HepG2 (cell line): ENCODE data around the gene DYRK1B. TPM values are rescaled to one million over a fixed set of nuclear protein-coding genes. Genes with fewer than 3 reads are reported as not detected.
A peak's percentile ranks its signal among the peaks of the same experiment; 100 is the strongest.

ENCODE experiments used
- ATAC-seq: fragments of 200-7000 bp; cut with Tn5 transposase; 3 replicates; pipeline ENCODE4 v1.9.1; 2020; ENCODE audit warnings: mild to moderate bottlenecking, moderate library complexity
- BruUV-seq: library from RNA; stranded (reverse); fragments of 400-500 nt; replicated peaks from 2 replicates; lab custom pipeline; 2021; lab: Mats Ljungman, UMichigan
- CTCF ChIA-PET: fragments of 300-600 bp; formaldehyde crosslinking; extraction: SDS; loops from one replicate; lab custom pipeline; 2021; ENCODE audit warnings: low total read pairs, inconsistent platforms, low intra/inter-chr PET ratio; lab: Yijun Ruan, JAX
- POLR2A ChIA-PET: fragments of 350-600 bp; sonication (Branson Sonifier 250); formaldehyde crosslinking; loops from one replicate; lab custom pipeline; 2020; ENCODE audit warnings: antibody characterized with exemption, inconsistent platforms; lab: Yijun Ruan, JAX
- DNase-seq: peaks from one replicate; pipeline ENCODE4 v3.0.0-alpha.2; 2015; ENCODE audit warnings: low spot score
- FAIRE-seq: peaks from 3 replicates; lab custom pipeline; 2011; peaks lifted over from hg19 to GRCh38; lab: Jason Lieb, UNC
- H2AFZ ChIP-seq: one replicate; pipeline ENCODE4 v1.6.1; 2011; ENCODE audit warnings: low read length, inconsistent platforms
- H3K27ac ChIP-seq: fragments of 300-600 bp; 3 replicates; pipeline ENCODE4 v1.8.0; 2011; ENCODE audit warnings: mixed run types, mild to moderate bottlenecking, mixed read lengths, low read length, inconsistent platforms; ENCODE audit not compliant: insufficient read depth; ENCODE audit errors: extremely low read length
- H3K27me3 ChIP-seq, 2 experiments: fragments of 200-600 bp in 1 of 2; 2 replicates in 1 of 2; 3 replicates in 1 of 2; pipeline versions ENCODE4 v1.6.0 to v1.8.0; 2011; ENCODE audit warnings: low read length in 2 of 2, mild to moderate bottlenecking in 2 of 2, moderate library complexity in 2 of 2, inconsistent platforms in 1 of 2; ENCODE audit not compliant: insufficient read depth in 2 of 2, control insufficient read depth in 1 of 2
- H3K36me3 ChIP-seq, 2 experiments: fragments of 200-600 bp in 1 of 2; replicated peaks in 1 of 2; 2 replicates in 1 of 2; 3 replicates in 1 of 2; pipeline versions ENCODE4 v1.5.1 to v1.8.0; 2011; ENCODE audit warnings: low read length in 2 of 2, inconsistent platforms in 1 of 2; ENCODE audit not compliant: insufficient read depth in 2 of 2, control insufficient read depth in 1 of 2
- H3K4me1 ChIP-seq: 2 replicates; pipeline ENCODE4 v1.5.1; 2012; ENCODE audit warnings: low read length, inconsistent platforms; ENCODE audit not compliant: insufficient read depth
- H3K4me2 ChIP-seq: 2 replicates; pipeline ENCODE4 v1.6.0; 2011; ENCODE audit warnings: low read depth, low read length, inconsistent platforms
- H3K4me3 ChIP-seq, 3 experiments: fragments of 200-600 bp in 1 of 3; sonication (generic), shearing (Covaris generic) in 1 of 3; replicated peaks in 1 of 3; 2 replicates each; pipeline ENCODE4 v1.5.1; 2011 to 2016; ENCODE audit warnings: low read length in 3 of 3, inconsistent platforms in 2 of 3, low read depth in 2 of 3, mild to moderate bottlenecking in 2 of 3, control low read depth in 1 of 3, mixed read lengths in 1 of 3; ENCODE audit not compliant: insufficient read depth in 1 of 3
- H3K79me2 ChIP-seq: one replicate; pipeline ENCODE4 v1.6.1; 2011; ENCODE audit warnings: low read length, inconsistent platforms; ENCODE audit not compliant: insufficient read depth
- H3K9ac ChIP-seq: 2 replicates; pipeline ENCODE4 v1.6.0; 2011; ENCODE audit warnings: mild to moderate bottlenecking, low read depth, low read length, inconsistent platforms; ENCODE audit not compliant: insufficient read depth
- H3K9me3 ChIP-seq: 2 replicates; pipeline ENCODE4 v1.5.1; 2012; ENCODE audit warnings: mild to moderate bottlenecking, low read length
- H4K20me1 ChIP-seq: 2 replicates; pipeline ENCODE4 v1.6.0; 2011; ENCODE audit warnings: inconsistent platforms, mild to moderate bottlenecking, low read length, moderate library complexity; ENCODE audit not compliant: insufficient read depth
- RBM22 ChIP-seq: fragments of 200-400 bp; formaldehyde crosslinking; optimal IDR thresholded peaks from 2 replicates; pipeline ENCODE3; 2017; ENCODE audit warnings: mild to moderate bottlenecking, low read length, moderate library complexity
- WGBS: methylation state at CpG from one replicate; pipeline ENCODE4 v1.1.6; 2017; ENCODE audit warnings: low lambda C conversion rate; 5-methylcytosine and 5-hydroxymethylcytosine counted together
- in situ Hi-C: cut with HindIII; loops from 2 replicates; pipeline ENCODE4 v1.10.0; 2017; ENCODE audit warnings: low pct_unique_long_range_greater_than_20kb; ENCODE audit not compliant: extremely low pct_ligation_motif_present
- intact Hi-C: fragments of 100-400 bp; cut with micrococcal nuclease; formaldehyde crosslinking; loops from one replicate; pipeline ENCODE4 v1.10.0; 2022; ENCODE audit not compliant: unreplicated experiment
- polyA plus RNA-seq, 8 experiments: library from polyadenylated mRNA; depleted of rRNA in 3 of 8; stranded (reverse) in 7 of 8; unstranded in 1 of 8; fragments of >200 nt; fragmentation: Illumina TruSeq in 4 of 8; extraction: Trizol in 4 of 8; gene quantifications; 2 replicates each; pipeline versions ENCODE4 v1.2.1 to v1.2.3, GENCODE V29; 2011 to 2016; ENCODE audit warnings: low read depth in 4 of 8, missing spikeins in 1 of 8, mixed read lengths in 1 of 8; ENCODE audit not compliant: insufficient read depth in 1 of 8
- total RNA-seq, 5 experiments: library from RNA; depleted of rRNA; stranded (reverse); fragments of >200 nt; fragmentation: Illumina TruSeq; extraction: Trizol; gene quantifications; 2 replicates each; pipeline ENCODE4 v1.2.3, GENCODE V29; 2016; ENCODE audit warnings: low read depth in 1 of 5
- TF ChIP-seq, protein P1 (sequence below): sonication (generic); formaldehyde crosslinking; IDR thresholded peaks from 2 replicates; pipeline ENCODE4 v1.4.0; 2020; ENCODE audit warnings: mild to moderate bottlenecking, low read depth, missing genetic modification reagents
- TF ChIP-seq, protein P2 (sequence below): sonication (generic); formaldehyde crosslinking; IDR thresholded peaks from 2 replicates; pipeline ENCODE4 v1.5.0; 2020; ENCODE audit warnings: mild to moderate bottlenecking, missing genetic modification reagents

Gene DYRK1B
- total and polyA plus RNA-seq, 2 of the 13 experiments (the other 11 are each of a cell fraction or from before 2014, with no cell fraction given): 0.82 to 1.3 TPM

DNA sequence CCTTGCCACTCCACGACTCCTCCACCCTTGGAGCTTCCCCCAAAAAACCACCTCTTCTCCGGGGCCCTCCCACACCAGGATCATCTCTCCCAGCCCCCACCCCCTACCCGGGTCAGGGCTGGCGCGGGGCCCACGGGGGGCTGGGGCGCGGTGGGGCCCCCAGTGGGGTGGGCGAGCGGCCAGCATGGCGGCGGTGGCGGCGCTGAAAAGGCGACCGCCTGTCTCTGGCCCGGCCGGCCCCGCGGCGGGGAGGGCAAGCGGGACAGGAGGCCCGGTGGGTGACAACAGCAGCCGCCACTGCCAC lies 850 bp downstream of the DYRK1B start (continued):
- TF ChIP-seq, protein P1, sequence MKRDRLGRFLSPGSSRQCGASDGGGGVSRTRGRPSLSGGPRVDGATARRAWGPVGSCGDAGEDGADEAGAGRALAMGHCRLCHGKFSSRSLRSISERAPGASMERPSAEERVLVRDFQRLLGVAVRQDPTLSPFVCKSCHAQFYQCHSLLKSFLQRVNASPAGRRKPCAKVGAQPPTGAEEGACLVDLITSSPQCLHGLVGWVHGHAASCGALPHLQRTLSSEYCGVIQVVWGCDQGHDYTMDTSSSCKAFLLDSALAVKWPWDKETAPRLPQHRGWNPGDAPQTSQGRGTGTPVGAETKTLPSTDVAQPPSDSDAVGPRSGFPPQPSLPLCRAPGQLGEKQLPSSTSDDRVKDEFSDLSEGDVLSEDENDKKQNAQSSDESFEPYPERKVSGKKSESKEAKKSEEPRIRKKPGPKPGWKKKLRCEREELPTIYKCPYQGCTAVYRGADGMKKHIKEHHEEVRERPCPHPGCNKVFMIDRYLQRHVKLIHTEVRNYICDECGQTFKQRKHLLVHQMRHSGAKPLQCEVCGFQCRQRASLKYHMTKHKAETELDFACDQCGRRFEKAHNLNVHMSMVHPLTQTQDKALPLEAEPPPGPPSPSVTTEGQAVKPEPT: no peak

DNA sequence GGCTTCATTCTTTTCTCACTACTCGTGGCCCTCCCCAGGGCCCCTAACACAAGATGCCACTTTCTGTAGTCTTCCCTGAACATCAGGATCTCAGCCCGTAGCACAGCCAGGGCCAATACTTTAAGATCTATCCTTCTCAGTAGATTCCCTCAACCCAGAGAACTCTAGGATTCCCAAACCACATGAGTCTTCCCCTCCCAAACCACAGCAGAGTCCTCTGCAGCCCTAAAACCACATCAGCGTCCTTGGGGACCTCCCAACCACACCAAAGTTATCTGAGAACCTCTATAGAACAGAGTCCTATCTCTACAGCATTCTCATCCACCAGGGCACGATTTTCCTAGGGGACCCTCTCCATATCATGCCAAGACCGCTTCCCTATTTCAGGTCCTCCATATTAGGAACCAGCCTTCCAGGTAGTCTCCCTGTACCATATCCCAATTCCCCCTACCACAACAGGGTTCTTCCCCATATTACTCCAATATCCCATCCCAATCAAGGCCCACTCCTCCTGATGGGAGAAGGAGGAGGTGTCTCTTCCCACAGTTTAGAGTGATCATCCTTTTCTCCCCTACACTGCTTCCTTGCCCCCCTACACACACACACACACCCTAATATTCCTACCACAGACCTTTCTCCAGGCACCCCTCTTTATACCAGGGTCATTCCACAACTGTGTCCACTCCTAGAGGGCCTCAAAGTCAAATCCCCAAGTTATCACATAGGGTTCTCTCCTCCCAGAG lies 1.4 kb downstream of the DYRK1B start:
- Histone ChIP-seq H3K4me3 (no peak overlapping the region), H3K27ac (no peak overlapping the region), H3K9ac (no peak overlapping the region), H3K4me1 (no peaks in the 10 kb centered on the region), H3K4me2 (no peak overlapping the region), H2AFZ (no peak overlapping the region), H3K9me3 (no peaks in the 10 kb centered on the region), H3K36me3 (peaks cover 31 to 66% of the 10 kb centered on the region in 2 experiments), H3K79me2 (no peaks in the 10 kb centered on the region), H4K20me1 (no peaks in the 10 kb centered on the region), H3K27me3 (no peaks in the 10 kb centered on the region)
- ChIA-PET CTCF (no interaction called here), POLR2A (no interaction called here)
- intact Hi-C loops: no loop called here
- no peak for DNase-seq
- in situ Hi-C loops: no loop called here
- BruUV-seq: no TSS peak
- no peak for ATAC-seq
- peak; percentile 51 for TF ChIP-seq RBM22
- TF ChIP-seq, protein P2, sequence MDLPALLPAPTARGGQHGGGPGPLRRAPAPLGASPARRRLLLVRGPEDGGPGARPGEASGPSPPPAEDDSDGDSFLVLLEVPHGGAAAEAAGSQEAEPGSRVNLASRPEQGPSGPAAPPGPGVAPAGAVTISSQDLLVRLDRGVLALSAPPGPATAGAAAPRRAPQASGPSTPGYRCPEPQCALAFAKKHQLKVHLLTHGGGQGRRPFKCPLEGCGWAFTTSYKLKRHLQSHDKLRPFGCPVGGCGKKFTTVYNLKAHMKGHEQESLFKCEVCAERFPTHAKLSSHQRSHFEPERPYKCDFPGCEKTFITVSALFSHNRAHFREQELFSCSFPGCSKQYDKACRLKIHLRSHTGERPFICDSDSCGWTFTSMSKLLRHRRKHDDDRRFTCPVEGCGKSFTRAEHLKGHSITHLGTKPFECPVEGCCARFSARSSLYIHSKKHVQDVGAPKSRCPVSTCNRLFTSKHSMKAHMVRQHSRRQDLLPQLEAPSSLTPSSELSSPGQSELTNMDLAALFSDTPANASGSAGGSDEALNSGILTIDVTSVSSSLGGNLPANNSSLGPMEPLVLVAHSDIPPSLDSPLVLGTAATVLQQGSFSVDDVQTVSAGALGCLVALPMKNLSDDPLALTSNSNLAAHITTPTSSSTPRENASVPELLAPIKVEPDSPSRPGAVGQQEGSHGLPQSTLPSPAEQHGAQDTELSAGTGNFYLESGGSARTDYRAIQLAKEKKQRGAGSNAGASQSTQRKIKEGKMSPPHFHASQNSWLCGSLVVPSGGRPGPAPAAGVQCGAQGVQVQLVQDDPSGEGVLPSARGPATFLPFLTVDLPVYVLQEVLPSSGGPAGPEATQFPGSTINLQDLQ (CRISPR knock-in tag): no peak
- FAIRE-seq: no peak
- 99% methylated on average over 5 of the region's 5 CpGs for WGBS
